Smooth muscle cell (in vitro differentiated cells): ENCODE measurements around the gene EYS. TPM values are rescaled to one million over a fixed set of nuclear protein-coding genes. Genes with fewer than 3 reads are reported as not detected.
"Not testable (repeated sequence)": the region's sequence is repeated elsewhere in the genome, so short reads cannot be mapped to it uniquely, and the experiment has no call there.

ENCODE experiments used
- DNase-seq: peaks from one replicate; lab custom pipeline; 2025; ENCODE audit not compliant: unreplicated experiment; lab: John Stamatoyannopoulos, UW
- H2AFZ ChIP-seq: fragments of 200-600 bp; sonication (generic); 2 replicates; pipeline ENCODE4 v1.6.0; 2016; ENCODE audit warnings: antibody characterized with exemption, low read depth, mild to moderate bottlenecking
- H3F3A ChIP-seq: fragments of 200-600 bp; sonication (generic); 2 replicates; pipeline ENCODE4 v1.6.0; 2017; ENCODE audit warnings: antibody characterized with exemption, low read depth
- H3K27ac ChIP-seq: fragments of 200-600 bp; sonication (generic); 2 replicates; pipeline ENCODE4 v1.5.1; 2016; ENCODE audit warnings: low read depth, mild to moderate bottlenecking
- H3K27me3 ChIP-seq: fragments of 200-600 bp; sonication (generic); 2 replicates; pipeline ENCODE4 v1.6.1; 2016; ENCODE audit warnings: low read depth, mild to moderate bottlenecking
- H3K36me3 ChIP-seq: fragments of 200-600 bp; sonication (generic); 2 replicates; pipeline ENCODE4 v1.5.1; 2016; ENCODE audit warnings: low read depth
- H3K4me1 ChIP-seq: fragments of 200-600 bp; sonication (generic); 2 replicates; pipeline ENCODE4 v1.5.1; 2016; ENCODE audit warnings: low read depth
- H3K4me2 ChIP-seq: fragments of 200-600 bp; sonication (generic); 2 replicates; pipeline ENCODE4 v1.6.0; 2016; ENCODE audit warnings: mild to moderate bottlenecking
- H3K4me3 ChIP-seq: fragments of 200-600 bp; sonication (generic); 2 replicates; pipeline ENCODE4 v1.5.1; 2016; ENCODE audit warnings: mild to moderate bottlenecking
- H3K79me2 ChIP-seq: fragments of 200-600 bp; sonication (generic); 2 replicates; pipeline ENCODE4 v1.6.0; 2016; ENCODE audit warnings: low read depth, mild to moderate bottlenecking
- H3K9ac ChIP-seq: fragments of 200-600 bp; sonication (generic); 2 replicates; pipeline ENCODE4 v1.6.0; 2016; ENCODE audit warnings: low read depth
- H3K9me3 ChIP-seq: fragments of 200-600 bp; sonication (generic); replicated peaks from 2 replicates; pipeline ENCODE4 v1.5.1; 2016; ENCODE audit warnings: low read depth
- H4K20me1 ChIP-seq: fragments of 200-600 bp; sonication (generic); 2 replicates; pipeline ENCODE4 v1.6.0; 2016; ENCODE audit warnings: low read depth
- CTCF ChIP-seq: fragments of 200-600 bp; sonication (generic); IDR thresholded peaks from 2 replicates; pipeline ENCODE4 v1.5.1; 2017; ENCODE audit warnings: borderline replicate concordance, mild to moderate bottlenecking, antibody characterized with exemption; ENCODE audit not compliant: insufficient read depth, poor library complexity, severe bottlenecking
- WGBS: methylation state at CpG from one replicate; pipeline ENCODE4 v1.1.7; 2016; ENCODE audit warnings: low lambda C conversion rate; 5-methylcytosine and 5-hydroxymethylcytosine counted together
- polyA plus RNA-seq: library from polyadenylated mRNA; unstranded; fragments of >200 nt; fragmentation: Nextera tagmentation; extraction: Ambion mirVana; gene quantifications from 2 replicates; pipeline ENCODE4 v1.2.1, GENCODE V29; 2016
- total RNA-seq: library from RNA; depleted of rRNA; stranded (reverse); fragments of >200 nt; gene quantifications from 2 replicates; pipeline ENCODE4 v1.2.3, GENCODE V29; 2014

The EYS gene
- total and polyA plus RNA-seq, 2 experiments from 2014 or later = 0.07 to 0.18 TPM

GRCh38 chr6:65570340-65570739 is 136.7 kb downstream of the EYS start:
- no peak overlapping the region for H3K9ac ChIP-seq
- TF ChIP-seq CTCF = no peak
- H3K27ac ChIP-seq = no peak overlapping the region
- no peak overlapping the region for H3K4me3 ChIP-seq
- H3K4me2 ChIP-seq = no peak overlapping the region
- H4K20me1 ChIP-seq = no peaks in the 10 kb centered on the region
- peaks cover 6% of the 10 kb centered on the region for H3K4me1 ChIP-seq
- H3K36me3 ChIP-seq = no peaks in the 10 kb centered on the region
- H3F3A ChIP-seq = no peaks in the 10 kb centered on the region
- DNase-seq = no peak
- WGBS = 38% methylated on average over 1 of the region's 1 CpG
- no peaks in the 10 kb centered on the region for H3K27me3 ChIP-seq
- no peaks in the 10 kb centered on the region for H3K9me3 ChIP-seq
- H3K79me2 ChIP-seq = no peaks in the 10 kb centered on the region
- H2AFZ ChIP-seq = no peak overlapping the region

- no peak overlapping the region for H3K27ac ChIP-seq
- H3K36me3 ChIP-seq = no peaks in the 10 kb centered on the region
- H3K79me2 ChIP-seq = no peaks in the 10 kb centered on the region
- no peak overlapping the region for H3K9ac ChIP-seq
- 54% methylated on average over 2 of the region's 2 CpGs for WGBS
- no peaks in the 10 kb centered on the region for H3K9me3 ChIP-seq
- DNase-seq = no peak
- no peak for TF ChIP-seq CTCF
- no peaks in the 10 kb centered on the region for H3F3A ChIP-seq
- no peaks in the 10 kb centered on the region for H3K27me3 ChIP-seq
- no peak overlapping the region for H2AFZ ChIP-seq
- H3K4me2 ChIP-seq = no peak overlapping the region
- H4K20me1 ChIP-seq = no peaks in the 10 kb centered on the region
- peaks cover 6% of the 10 kb centered on the region for H3K4me1 ChIP-seq
- H3K4me3 ChIP-seq = no peak overlapping the region
These were observed 137.5 kb downstream of the EYS start for GRCh38 chr6:65569505-65569904.

GRCh38 chr6:65569056-65569455 is 138.0 kb downstream of the EYS start:
- not testable (repeated sequence) for H4K20me1 ChIP-seq, DNase-seq, H3K9ac ChIP-seq, H3K79me2 ChIP-seq, H3K4me2 ChIP-seq, H3F3A ChIP-seq, H3K4me1 ChIP-seq, H3K4me3 ChIP-seq, H3K27ac ChIP-seq, H2AFZ ChIP-seq, H3K27me3 ChIP-seq, H3K9me3 ChIP-seq, H3K36me3 ChIP-seq
- WGBS = 51% methylated on average over 7 of the region's 7 CpGs

- H3K9ac ChIP-seq = no peak overlapping the region
- no peak for TF ChIP-seq CTCF
- no peaks in the 10 kb centered on the region for H3K27me3 ChIP-seq
- no peaks in the 10 kb centered on the region for H3K9me3 ChIP-seq
- no peaks in the 10 kb centered on the region for H3F3A ChIP-seq
- H3K79me2 ChIP-seq = no peaks in the 10 kb centered on the region
- DNase-seq = no peak
- no peak overlapping the region for H3K4me2 ChIP-seq
- H3K4me1 ChIP-seq = peaks cover 6% of the 10 kb centered on the region
- H3K36me3 ChIP-seq = no peaks in the 10 kb centered on the region
- H2AFZ ChIP-seq = no peak overlapping the region
- 74% methylated on average over 3 of the region's 3 CpGs for WGBS
- no peak overlapping the region for H3K27ac ChIP-seq
- no peaks in the 10 kb centered on the region for H4K20me1 ChIP-seq
- no peak overlapping the region for H3K4me3 ChIP-seq
These were observed 140.9 kb downstream of the EYS start for GRCh38 chr6:65566117-65566516.
